COR-L47 (cell line): Measurements from ENCODE around the gene MAEL.

Experiments
- DNase-seq: peaks from one replicate; lab custom pipeline; 2025; lab: John Stamatoyannopoulos, UW

MAEL gene

GRCh38 chr1:167056529-167057231 lies 67.6 kb downstream of the MAEL start:
- no peak for DNase-seq

DNA sequence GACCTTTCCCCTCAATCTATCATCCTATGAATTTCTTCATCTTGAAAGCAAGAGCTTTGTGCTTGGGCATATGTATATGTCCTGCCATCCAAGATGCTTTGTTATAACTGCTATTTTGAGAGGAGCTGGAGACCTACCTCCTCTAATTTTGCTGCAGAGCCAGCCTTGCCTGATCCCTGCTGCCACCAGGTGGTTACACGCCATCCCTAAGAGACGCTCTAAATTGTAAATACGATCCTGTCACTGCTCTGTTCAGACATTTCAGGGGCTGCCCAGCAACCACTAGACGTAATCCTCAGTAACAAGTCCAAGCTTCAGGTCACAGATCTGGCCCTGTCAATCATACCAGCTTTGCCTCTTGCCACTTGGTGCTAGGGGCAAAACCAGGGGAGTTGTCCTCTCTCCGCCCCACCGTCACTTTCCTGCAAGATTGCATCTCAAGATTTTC lies 68.2 kb downstream of the MAEL start:
- peak; percentile 71 for DNase-seq

- DNase-seq: peak; percentile 61
Measured at GRCh38 chr1:167059045-167059808, 70.1 kb downstream of the MAEL start.

- DNase-seq: no peak
Measured at GRCh38 chr1:167059809-167060107, 70.7 kb downstream of the MAEL start.

- DNase-seq: no peak
Measured at GRCh38 chr1:167060141-167061072, 71.3 kb downstream of the MAEL start.

DNA sequence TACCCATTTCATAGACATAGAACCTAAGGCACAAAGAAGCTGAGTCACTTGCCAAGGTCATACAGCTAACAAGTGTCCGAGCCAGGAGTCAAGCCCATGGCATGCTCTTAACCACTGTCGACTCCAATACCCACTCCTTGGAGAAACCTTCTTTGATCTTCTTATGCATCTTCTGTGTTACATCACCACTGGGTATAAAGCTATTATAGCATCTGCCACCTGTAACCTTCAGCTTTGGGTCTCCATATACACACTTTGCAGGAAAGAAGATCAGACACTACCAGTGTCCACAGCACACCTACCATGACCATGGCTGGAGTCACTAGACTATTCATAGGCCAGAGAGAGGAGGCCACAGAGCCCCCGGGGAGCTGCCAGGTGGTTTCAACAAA lies 72.0 kb downstream of the MAEL start:
- no peak for DNase-seq

DNA sequence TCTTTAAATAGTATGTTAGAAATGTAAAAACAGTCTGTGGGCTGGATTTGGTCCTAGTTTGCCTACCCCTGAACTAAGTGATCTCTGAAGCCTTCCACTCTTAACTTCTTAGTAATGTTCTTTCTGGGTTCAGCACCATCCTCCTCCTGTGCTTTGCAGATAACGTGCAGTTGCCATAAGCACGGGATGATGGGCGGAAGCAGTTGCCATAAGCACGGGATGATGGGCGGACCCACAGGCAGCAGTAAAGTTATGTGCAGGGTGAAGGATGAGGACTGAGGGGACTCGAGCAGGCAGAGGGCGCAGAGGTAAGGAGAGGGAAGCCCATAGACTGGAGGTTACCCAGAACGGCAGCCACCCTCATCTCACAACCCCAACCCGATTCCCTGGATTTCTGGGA lies 75.5 kb downstream of the MAEL start:
- no peak for DNase-seq

DNA sequence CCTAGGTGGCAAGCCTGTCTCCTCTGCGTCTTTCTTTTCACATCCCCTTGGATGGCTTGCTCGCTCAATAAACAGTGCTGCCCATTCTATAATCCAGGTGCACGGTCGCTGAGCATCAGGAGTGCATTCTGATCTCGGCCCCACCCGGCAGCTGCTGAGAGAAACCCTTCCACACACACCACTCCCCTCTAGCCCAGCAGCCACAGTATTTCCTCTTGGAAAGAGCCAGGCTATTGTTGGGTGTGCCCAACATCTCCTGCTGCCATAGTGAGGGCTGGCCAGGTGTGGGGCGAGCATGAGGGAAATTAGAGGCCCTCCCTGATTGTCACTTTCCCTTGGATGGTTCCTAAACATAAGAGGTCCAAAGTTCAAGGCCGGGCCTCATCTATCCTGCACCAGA lies 76.4 kb downstream of the MAEL start:
- peak; percentile 47 for DNase-seq

DNA sequence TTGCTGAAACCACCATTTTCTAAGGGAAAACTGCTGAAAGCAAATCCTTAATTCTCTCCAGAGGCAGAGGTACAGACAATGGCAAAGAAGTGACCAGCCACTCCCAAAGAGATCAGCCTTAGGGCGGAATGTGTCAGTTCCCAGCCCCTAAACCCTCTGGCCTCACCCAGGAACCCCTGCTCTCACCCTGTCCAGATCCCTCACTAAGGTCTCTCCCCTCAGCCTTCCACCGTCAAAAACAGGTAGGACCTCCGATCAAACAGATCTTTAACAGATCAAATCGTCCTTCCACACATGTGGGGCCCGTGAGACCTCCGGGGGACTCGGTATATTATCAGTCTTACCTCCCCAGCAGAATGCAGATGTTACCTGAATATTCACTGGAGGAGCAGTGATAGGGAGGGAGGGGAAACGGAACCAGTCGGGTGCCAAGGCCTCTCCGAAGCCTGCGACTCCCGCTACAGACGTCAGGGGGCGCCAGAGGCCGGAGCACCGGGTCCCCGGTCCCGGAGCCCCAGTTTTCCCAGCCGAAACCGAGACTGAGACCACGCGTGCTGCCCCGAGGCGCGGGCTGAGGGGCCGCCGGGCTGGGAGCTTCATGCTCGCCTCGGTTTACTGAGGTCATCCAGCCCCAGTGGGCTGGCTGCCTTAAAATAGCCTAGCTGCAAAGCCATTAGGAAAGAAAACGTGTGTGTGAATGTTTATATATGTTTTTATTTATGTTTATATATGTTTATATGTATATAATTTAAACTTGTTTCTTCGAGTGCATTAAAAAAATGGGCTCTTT lies 77.4 kb downstream of the MAEL start:
- peak; percentile 56 for DNase-seq

DNA sequence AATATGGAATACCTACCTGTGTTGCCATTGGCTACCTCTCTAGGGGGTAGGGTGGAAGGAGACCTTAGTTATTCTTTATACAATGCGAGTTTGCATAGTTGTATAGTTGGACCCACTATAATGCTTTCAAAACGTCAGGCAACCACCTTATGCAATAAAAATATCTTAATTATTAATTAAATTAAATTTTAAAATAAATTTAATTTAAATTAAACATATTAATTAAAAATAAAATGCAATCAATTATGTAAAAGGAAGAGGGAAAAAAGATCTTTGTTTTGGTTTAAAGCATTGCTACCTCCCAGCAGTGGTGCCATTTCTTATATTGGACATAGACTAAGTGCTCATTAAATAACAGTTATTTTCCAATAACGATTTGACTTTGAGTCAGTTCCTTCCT lies 78.8 kb downstream of the MAEL start:
- no peak for DNase-seq

DNA sequence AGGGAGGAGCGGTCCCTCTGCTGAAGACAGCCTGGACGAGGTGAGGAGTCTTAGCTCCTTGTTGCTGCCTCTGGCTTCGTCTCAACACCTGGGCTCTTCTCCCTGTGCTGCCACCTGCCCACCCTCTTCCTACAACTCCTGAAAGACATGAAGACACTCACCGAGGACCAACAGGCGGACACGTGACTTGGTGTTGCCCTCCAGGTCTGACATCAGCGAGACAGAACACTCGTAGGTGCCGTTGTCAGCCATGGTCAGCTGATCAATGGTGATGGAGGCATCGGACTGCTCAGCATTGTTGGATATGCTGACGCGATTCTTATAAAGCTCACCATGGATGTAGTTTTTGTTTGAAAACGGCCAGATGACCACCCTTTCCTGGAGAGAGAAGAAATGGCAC lies 79.7 kb downstream of the MAEL start:
- no peak for DNase-seq

DNA sequence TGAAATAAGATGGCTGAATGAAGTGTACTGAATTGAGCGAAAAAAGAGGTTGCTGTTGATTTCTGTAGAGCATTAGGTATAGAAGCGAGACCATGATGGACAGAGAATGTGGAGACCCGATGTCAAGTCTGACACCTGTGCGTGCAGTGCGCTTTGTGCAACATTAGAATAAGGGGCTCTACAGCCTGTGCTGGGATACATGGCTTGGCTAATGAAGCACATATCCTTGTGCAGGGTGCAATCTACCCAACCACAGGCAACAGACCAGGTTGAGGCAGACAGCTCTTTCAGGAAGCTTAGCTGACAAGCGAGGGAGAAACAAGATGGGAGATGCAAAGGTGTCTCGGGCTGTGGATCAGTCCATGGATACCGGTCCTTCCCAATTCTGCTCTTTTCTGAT lies 82.2 kb downstream of the MAEL start:
- DNase-seq: no peak
